ENCODE measurements around the gene WFDC6. TPM values are rescaled to one million over a fixed set of nuclear protein-coding genes. Genes with fewer than 3 reads are reported as not detected.

The WFDC6 gene
- total and polyA plus RNA-seq, 12 donors: not detected

- intact Hi-C loops (cut with DNase I): no loop called here
- no peaks in the 10 kb centered on the region for H3K4me1 ChIP-seq
- 68 to 72% methylated on average over 7 of the region's 7 CpGs for WGBS, 2 donors
- no peak for ATAC-seq
- TF ChIP-seq CTCF (IDR thresholded peaks at IDR 0.05): no peak
- H3K27me3 ChIP-seq: peaks cover 0 to 39% (median 18%) of the 10 kb centered on the region in 7 donors
- H3K9me3 ChIP-seq: no peaks in the 10 kb centered on the region
- no peak overlapping the region for H3K4me3 ChIP-seq
- no peaks in the 10 kb centered on the region for H3K36me3 ChIP-seq
- H3K27ac ChIP-seq: no peak overlapping the region
- no peak for DNase-seq
Observed at GRCh38 chr20:45508068-45508886, 31.0 kb downstream of the WFDC6 start.

- ATAC-seq (no peak), DNase-seq (no peak)
- H3K4me3 ChIP-seq: no peak overlapping the region
- H3K27ac ChIP-seq: no peak overlapping the region
- no peak for TF ChIP-seq CTCF (IDR thresholded peaks at IDR 0.05)
- H3K4me1 ChIP-seq: no peaks in the 10 kb centered on the region
- WGBS, 2 donors: 83% methylated on average over 5 of the region's 5 CpGs
- peaks cover 0 to 36% (median 11%) of the 10 kb centered on the region in 7 donors for H3K27me3 ChIP-seq
- no peaks in the 10 kb centered on the region for H3K36me3 ChIP-seq
- no peaks in the 10 kb centered on the region for H3K9me3 ChIP-seq
- intact Hi-C loops (cut with DNase I): no loop called here
Observed at GRCh38 chr20:45507011-45507820, 32.1 kb downstream of the WFDC6 start.

GRCh38 chr20:45506398-45506797 lies 32.9 kb downstream of the WFDC6 start:
- intact Hi-C loops (cut with DNase I): no loop called here
- no peak for TF ChIP-seq CTCF (IDR thresholded peaks at IDR 0.05)
- no peaks in the 10 kb centered on the region for H3K36me3 ChIP-seq
- no peak overlapping the region for H3K27ac ChIP-seq
- ATAC-seq: no peak
- H3K4me1 ChIP-seq: peaks cover 0 to 4% (median 0%) of the 10 kb centered on the region in 9 donors
- no peaks in the 10 kb centered on the region for H3K9me3 ChIP-seq
- no peak for DNase-seq
- WGBS, 2 donors: 68 to 77% methylated on average over 2 of the region's 2 CpGs
- H3K4me3 ChIP-seq: no peak overlapping the region
- H3K27me3 ChIP-seq: peaks cover 0 to 31% (median 11%) of the 10 kb centered on the region in 7 donors

- no peak for TF ChIP-seq CTCF (IDR thresholded peaks at IDR 0.05)
- H3K27me3 ChIP-seq: peaks cover 0 to 52% (median 31%) of the 10 kb centered on the region in 7 donors
- intact Hi-C loops (cut with DNase I): no loop called here
- no peak overlapping the region for H3K27ac ChIP-seq
- ATAC-seq: no peak
- DNase-seq: no peak
- WGBS, 2 donors: 39 to 56% methylated on average over 2 of the region's 2 CpGs
- no peaks in the 10 kb centered on the region for H3K36me3 ChIP-seq
- peaks cover 0 to 4% (median 0%) of the 10 kb centered on the region in 9 donors for H3K4me1 ChIP-seq
- no peak overlapping the region for H3K4me3 ChIP-seq
- no peaks in the 10 kb centered on the region for H3K9me3 ChIP-seq
Observed at GRCh38 chr20:45503403-45503802, 35.9 kb downstream of the WFDC6 start.
